ENCODE measurements around the gene ANKLE2. TPM values are rescaled to one million over a fixed set of nuclear protein-coding genes. Genes with fewer than 3 reads are reported as not detected.

ANKLE2 gene
- total and polyA plus RNA-seq, 4 experiments from 2014 or later = 21.0 to 101 (median 70.0) TPM

DNA sequence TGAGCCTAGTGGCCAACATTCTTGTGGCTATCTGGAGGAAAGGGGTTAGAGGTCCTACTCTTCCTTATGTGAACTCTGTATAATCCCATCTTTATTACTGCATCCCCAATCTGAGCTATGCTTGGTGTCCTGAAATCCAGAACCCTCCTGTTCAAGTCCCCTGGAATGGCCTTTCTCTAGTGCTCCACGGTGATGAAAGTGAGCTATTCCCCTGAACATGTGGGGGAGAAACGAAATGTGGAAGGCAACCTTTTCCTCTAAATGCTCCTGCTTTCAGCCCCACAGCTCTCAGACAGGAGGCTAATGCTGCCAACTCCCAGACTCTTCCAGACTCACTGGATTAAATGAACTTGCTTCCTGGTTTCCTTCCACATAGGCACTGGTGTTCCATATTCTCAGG lies 53.5 kb downstream of the ANKLE2 start:
- Mint-ChIP-seq H3K4me1 (peaks cover 5 to 30% (median 15%) of the 10 kb centered on the region in 4 donors), H3K27me3 (no peaks in the 10 kb centered on the region), H3K36me3 (peaks cover 17 to 23% of the 10 kb centered on the region in 2 donors), H3K4me3 (peak overlapping the region in 2 of 8 donors; percentile 22 to 25), H3K9me3 (peaks cover 0 to 21% (median 14%) of the 10 kb centered on the region in 8 donors), H3K27ac (peak overlapping the region; percentile 3 to 87 (median 47))
- ChIA-PET CTCF (ENCODE audit: partially characterized antibody) (interaction anchor here (0.7 kb wide), 1 partner anchor 422 kb away, joined by 3 read pairs; the partner anchor contains the start of gene ZNF891), POLR2A (ENCODE audit: partially characterized antibody) (interaction anchor here (0.8 kb wide), 1 partner anchor 23 kb away, joined by 3 read pairs; no protein-coding TSS in a partner anchor)
- no peak overlapping the region for H3K4me3 ChIP-seq (ENCODE audit: low read length in 2 of 2)
- H3K27me3 ChIP-seq (ENCODE audit: insufficient read depth, low read length) = no peaks in the 10 kb centered on the region
- no peak for DNase-seq
- H3K36me3 ChIP-seq (ENCODE audit: insufficient read depth, low read length) = no peaks in the 10 kb centered on the region
- intact Hi-C loops (cut with micrococcal nuclease) = no loop called here
- H3K9me3 ChIP-seq (ENCODE audit: control insufficient read depth in 1 of 2, low read length in 2 of 2) = peaks cover 0 to 11% of the 10 kb centered on the region in 2 donors
- H3K4me1 ChIP-seq (ENCODE audit: insufficient read depth, low read length) = peaks cover 28% of the 10 kb centered on the region
- H3K27ac ChIP-seq (ENCODE audit: low read depth, low read length) = no peak overlapping the region

DNA sequence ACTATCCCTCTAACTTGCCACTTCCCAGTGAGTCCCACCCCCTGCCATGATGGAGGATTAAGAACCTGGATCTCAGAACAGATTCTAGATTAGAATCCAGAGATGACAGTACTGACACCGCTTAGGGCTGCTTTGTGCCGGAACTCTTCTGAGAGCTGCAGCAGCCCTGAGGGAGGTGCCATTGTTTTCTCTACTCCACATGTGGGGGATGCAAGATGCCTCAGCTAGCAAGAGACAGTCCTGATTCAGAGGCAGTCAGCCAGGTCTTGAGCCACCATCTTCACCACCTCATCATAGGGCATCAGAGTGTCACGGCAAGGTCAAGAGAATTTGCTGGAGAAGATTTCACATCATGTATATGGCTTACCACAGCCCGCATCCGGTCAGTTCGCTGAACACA lies 54.4 kb downstream of the ANKLE2 start:
- ChIA-PET CTCF (ENCODE audit: partially characterized antibody) (interaction anchor here (0.7 kb wide), 1 partner anchor 423 kb away, joined by 3 read pairs; the partner anchor contains the start of gene ZNF891), POLR2A (ENCODE audit: partially characterized antibody) (no interaction called here)
- Mint-ChIP-seq H3K9me3 (peaks cover 0 to 21% (median 14%) of the 10 kb centered on the region in 8 donors), H3K27me3 (no peaks in the 10 kb centered on the region), H3K27ac (peak overlapping the region in 6 of 7 donors; percentile 17 to 91 (median 57)), H3K4me3 (peak overlapping the region in 6 of 8 donors; percentile 7 to 62 (median 19)), H3K4me1 (peaks cover 5 to 21% (median 12%) of the 10 kb centered on the region in 4 donors), H3K36me3 (peaks cover 17 to 21% of the 10 kb centered on the region in 2 donors)
- intact Hi-C loops (cut with micrococcal nuclease) = no loop called here
- Histone ChIP-seq H3K36me3 (ENCODE audit: insufficient read depth, low read length) (no peaks in the 10 kb centered on the region), H3K27ac (ENCODE audit: low read depth, low read length) (no peak overlapping the region), H3K9me3 (ENCODE audit: control insufficient read depth in 1 of 2, low read length in 2 of 2) (peaks cover 0 to 11% of the 10 kb centered on the region in 2 donors), H3K4me1 (ENCODE audit: insufficient read depth, low read length) (peaks cover 19% of the 10 kb centered on the region), H3K27me3 (ENCODE audit: insufficient read depth, low read length) (no peaks in the 10 kb centered on the region), H3K4me3 (ENCODE audit: low read length in 2 of 2) (no peak overlapping the region)
- DNase-seq = no peak

DNA sequence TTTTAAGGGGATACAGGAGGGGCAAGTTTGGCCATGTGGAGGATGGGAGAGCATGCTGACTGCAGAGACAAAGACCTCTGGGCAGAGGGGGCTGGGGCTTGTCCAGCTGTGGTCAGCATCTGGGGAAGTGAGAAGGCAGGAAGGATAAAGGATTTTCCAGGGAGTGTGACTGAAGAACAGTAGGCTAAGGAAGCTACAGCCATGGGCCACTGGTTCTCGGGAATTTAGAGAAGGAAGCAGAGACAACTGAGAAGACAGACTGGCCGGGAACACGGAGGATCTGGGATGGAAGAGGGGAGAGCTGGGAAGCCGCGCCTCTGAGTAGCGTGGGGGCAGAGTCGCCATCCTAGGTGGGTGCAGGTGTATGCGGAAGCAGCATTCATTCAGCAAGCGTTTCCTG lies 58.0 kb downstream of the ANKLE2 start:
- no peaks in the 10 kb centered on the region for H3K27me3 ChIP-seq (ENCODE audit: insufficient read depth, low read length)
- intact Hi-C loops (cut with micrococcal nuclease) = no loop called here
- ChIA-PET POLR2A (ENCODE audit: partially characterized antibody) (no interaction called here), CTCF (ENCODE audit: partially characterized antibody) (no interaction called here)
- H3K4me1 ChIP-seq (ENCODE audit: insufficient read depth, low read length) = no peaks in the 10 kb centered on the region
- H3K36me3 ChIP-seq (ENCODE audit: insufficient read depth, low read length) = no peaks in the 10 kb centered on the region
- Mint-ChIP-seq H3K9me3 (peaks cover 0 to 21% (median 14%) of the 10 kb centered on the region in 8 donors), H3K4me3 (no peak overlapping the region), H3K27ac (peak overlapping the region in 3 of 7 donors; percentile 4 to 70 (median 66)), H3K4me1 (peaks cover 0 to 6% (median 1%) of the 10 kb centered on the region in 4 donors), H3K36me3 (peaks cover 19 to 22% of the 10 kb centered on the region in 2 donors), H3K27me3 (no peaks in the 10 kb centered on the region)
- no peak overlapping the region for H3K27ac ChIP-seq (ENCODE audit: low read depth, low read length)
- no peak for DNase-seq
- no peak overlapping the region for H3K4me3 ChIP-seq (ENCODE audit: low read length in 2 of 2)
- H3K9me3 ChIP-seq (ENCODE audit: control insufficient read depth in 1 of 2, low read length in 2 of 2) = peaks cover 0 to 11% of the 10 kb centered on the region in 2 donors

DNA sequence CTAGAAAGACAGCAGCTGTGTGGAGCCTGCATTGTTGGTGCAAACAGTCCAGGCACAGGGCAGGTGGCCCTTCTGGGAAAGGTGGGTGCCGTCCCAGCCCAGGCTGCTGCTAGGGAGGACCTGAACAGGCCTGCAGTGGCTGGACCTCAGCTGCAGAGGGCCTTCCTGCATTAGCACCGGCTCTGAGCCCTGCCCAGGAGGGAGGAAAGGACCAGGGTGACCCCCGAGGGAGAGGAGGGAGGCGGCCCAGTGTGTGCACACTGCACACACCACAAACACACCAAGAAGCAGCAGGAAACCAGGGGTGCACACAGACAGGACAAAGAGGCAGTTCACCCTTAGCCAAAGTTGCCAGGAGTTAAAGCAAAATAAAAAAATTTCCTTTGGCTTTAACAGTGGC lies 59.0 kb downstream of the ANKLE2 start:
- ChIA-PET POLR2A (ENCODE audit: partially characterized antibody) (interaction anchor here (1.7 kb wide), 1 partner anchor 9 kb away, joined by 6 read pairs; no protein-coding TSS in a partner anchor), CTCF (ENCODE audit: partially characterized antibody) (interaction anchor here (0.9 kb wide), 1 partner anchor 66 kb away, joined by 3 read pairs; no protein-coding TSS in a partner anchor)
- Mint-ChIP-seq H3K36me3 (peaks cover 21 to 22% of the 10 kb centered on the region in 2 donors), H3K4me1 (peaks cover 0 to 6% (median 1%) of the 10 kb centered on the region in 4 donors), H3K9me3 (peaks cover 0 to 12% (median 7%) of the 10 kb centered on the region in 8 donors), H3K27ac (no peak overlapping the region), H3K27me3 (no peaks in the 10 kb centered on the region), H3K4me3 (no peak overlapping the region)
- Histone ChIP-seq H3K4me3 (ENCODE audit: low read length in 2 of 2) (no peak overlapping the region), H3K27me3 (ENCODE audit: insufficient read depth, low read length) (no peaks in the 10 kb centered on the region), H3K27ac (ENCODE audit: low read depth, low read length) (no peak overlapping the region), H3K9me3 (ENCODE audit: control insufficient read depth in 1 of 2, low read length in 2 of 2) (peaks cover 0 to 6% of the 10 kb centered on the region in 2 donors), H3K4me1 (ENCODE audit: insufficient read depth, low read length) (no peaks in the 10 kb centered on the region), H3K36me3 (ENCODE audit: insufficient read depth, low read length) (no peaks in the 10 kb centered on the region)
- DNase-seq = no peak
- intact Hi-C loops (cut with micrococcal nuclease) = no loop called here

DNA sequence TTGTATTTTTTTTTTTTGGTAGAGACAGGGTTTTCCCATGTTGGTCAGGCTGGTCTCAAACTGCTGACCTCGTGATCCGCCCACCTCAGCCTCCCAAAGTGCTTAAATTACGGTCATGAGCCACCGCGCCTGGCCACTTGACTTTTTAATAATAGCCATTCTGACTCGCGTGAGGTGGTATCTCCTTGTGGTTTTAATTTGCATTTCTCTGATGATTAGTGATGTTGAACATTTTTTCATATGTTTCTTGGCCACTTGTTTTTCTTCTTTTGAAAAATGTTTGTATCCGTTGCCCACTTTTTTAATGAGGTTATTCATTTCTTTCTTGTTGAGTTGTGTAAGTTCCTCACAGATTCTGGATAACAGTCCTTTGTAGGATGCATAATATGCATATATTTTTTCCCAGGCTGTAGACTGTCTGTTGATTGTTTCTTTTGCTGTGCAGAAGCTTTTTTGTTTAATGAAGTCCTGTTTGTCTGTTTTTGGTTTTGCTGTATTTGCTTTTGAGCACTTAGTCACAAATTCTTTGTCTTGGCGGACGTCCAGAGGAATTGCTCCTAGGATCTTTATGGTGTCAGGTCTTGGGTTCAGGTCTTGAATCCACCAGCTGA lies 61.3 kb downstream of the ANKLE2 start:
- peaks cover 16 to 20% of the 10 kb centered on the region in 2 donors for H3K36me3 Mint-ChIP-seq

DNA sequence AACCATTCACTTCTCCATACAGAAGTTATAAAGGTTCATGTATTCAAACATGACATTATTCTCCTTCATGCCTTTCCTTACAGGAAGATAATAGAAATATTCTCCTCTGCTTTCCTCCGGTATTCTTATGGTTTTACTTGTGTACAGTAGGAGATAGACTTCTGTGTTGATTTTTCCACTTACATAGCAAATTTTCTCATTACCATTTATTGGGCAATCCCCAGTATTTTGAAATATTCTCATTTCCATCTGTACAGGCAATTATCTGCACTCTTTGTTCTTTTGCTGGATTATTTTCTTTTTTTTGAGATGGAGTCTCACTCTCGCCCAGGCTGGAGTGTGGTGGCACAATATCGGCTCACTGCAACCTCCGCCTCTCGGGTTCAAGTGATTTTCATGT lies 63.3 kb downstream of the ANKLE2 start:
- no peak overlapping the region for H3K27ac ChIP-seq (ENCODE audit: low read depth, low read length)
- CTCF ChIA-PET (ENCODE audit: partially characterized antibody) = interaction anchor here (0.6 kb wide), 1 partner anchor 57 kb away, joined by 3 read pairs; no protein-coding TSS in a partner anchor
- H3K4me3 ChIP-seq (ENCODE audit: low read length in 2 of 2) = no peak overlapping the region
- Mint-ChIP-seq H3K9me3 (no peaks in the 10 kb centered on the region), H3K4me3 (no peak overlapping the region), H3K27ac (no peak overlapping the region), H3K27me3 (no peaks in the 10 kb centered on the region), H3K4me1 (peaks cover 0 to 2% (median under 1%) of the 10 kb centered on the region in 4 donors), H3K36me3 (peaks cover 10 to 14% of the 10 kb centered on the region in 2 donors)
- H3K4me1 ChIP-seq (ENCODE audit: insufficient read depth, low read length) = no peaks in the 10 kb centered on the region
- intact Hi-C loops (cut with micrococcal nuclease) = no loop called here
- POLR2A ChIA-PET (ENCODE audit: partially characterized antibody) = no interaction called here
- no peaks in the 10 kb centered on the region for H3K36me3 ChIP-seq (ENCODE audit: insufficient read depth, low read length)
- no peaks in the 10 kb centered on the region for H3K27me3 ChIP-seq (ENCODE audit: insufficient read depth, low read length)
- no peak for DNase-seq
- no peaks in the 10 kb centered on the region for H3K9me3 ChIP-seq (ENCODE audit: control insufficient read depth in 1 of 2, low read length in 2 of 2)

More for the DNA sequence above, 61.3 kb downstream of the ANKLE2 start:
- peaks cover 0 to 6% (median under 1%) of the 10 kb centered on the region in 4 donors for H3K4me1 Mint-ChIP-seq
- peaks cover 0 to 1% (median 0%) of the 10 kb centered on the region in 8 donors for H3K9me3 Mint-ChIP-seq
- ChIA-PET CTCF (ENCODE audit: partially characterized antibody) (no interaction called here), POLR2A (ENCODE audit: partially characterized antibody) (no interaction called here)
- Histone ChIP-seq H3K27me3 (ENCODE audit: insufficient read depth, low read length) (no peaks in the 10 kb centered on the region), H3K27ac (ENCODE audit: low read depth, low read length) (no peak overlapping the region), H3K36me3 (ENCODE audit: insufficient read depth, low read length) (no peaks in the 10 kb centered on the region), H3K4me3 (ENCODE audit: low read length in 2 of 2) (no peak overlapping the region), H3K4me1 (ENCODE audit: insufficient read depth, low read length) (no peaks in the 10 kb centered on the region), H3K9me3 (ENCODE audit: control insufficient read depth in 1 of 2, low read length in 2 of 2) (no peaks in the 10 kb centered on the region)
- no peaks in the 10 kb centered on the region for H3K27me3 Mint-ChIP-seq
- no peak overlapping the region for H3K27ac Mint-ChIP-seq
- intact Hi-C loops (cut with micrococcal nuclease) = no loop called here
- H3K4me3 Mint-ChIP-seq = no peak overlapping the region
- no peak for DNase-seq

DNA sequence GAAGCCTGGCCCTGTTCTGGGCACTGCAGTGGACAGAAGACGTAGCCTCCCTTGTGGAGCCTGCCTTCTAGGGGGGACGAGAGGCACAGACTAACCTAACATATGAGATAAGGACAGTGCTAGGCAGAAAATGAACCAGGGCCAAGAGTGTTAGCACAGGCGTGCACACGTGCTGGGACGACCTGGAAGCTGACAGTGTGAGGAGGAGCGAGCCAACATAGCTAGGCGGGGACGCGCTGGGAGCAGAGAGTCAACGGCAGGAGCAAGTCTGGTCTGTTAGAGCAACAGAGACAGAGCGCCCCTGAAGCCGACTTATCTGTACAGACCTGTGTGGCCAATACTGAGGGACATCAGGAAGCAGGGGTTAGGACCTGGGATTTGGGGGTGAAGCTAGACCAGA lies 66.2 kb downstream of the ANKLE2 start:
- CTCF ChIA-PET (ENCODE audit: partially characterized antibody) = no interaction called here
- H3K4me1 ChIP-seq (ENCODE audit: insufficient read depth, low read length) = no peaks in the 10 kb centered on the region
- H3K4me3 ChIP-seq (ENCODE audit: low read length in 2 of 2) = no peak overlapping the region
- intact Hi-C loops (cut with micrococcal nuclease) = no loop called here
- Mint-ChIP-seq H3K27ac (no peak overlapping the region), H3K4me3 (no peak overlapping the region), H3K4me1 (peaks cover 0 to 2% (median 0%) of the 10 kb centered on the region in 4 donors), H3K36me3 (peaks cover 8 to 11% of the 10 kb centered on the region in 2 donors), H3K9me3 (no peaks in the 10 kb centered on the region), H3K27me3 (no peaks in the 10 kb centered on the region)
- no peaks in the 10 kb centered on the region for H3K27me3 ChIP-seq (ENCODE audit: insufficient read depth, low read length)
- no peak overlapping the region for H3K27ac ChIP-seq (ENCODE audit: low read depth, low read length)
- no peak for DNase-seq
- H3K9me3 ChIP-seq (ENCODE audit: control insufficient read depth in 1 of 2, low read length in 2 of 2) = no peaks in the 10 kb centered on the region
- POLR2A ChIA-PET (ENCODE audit: partially characterized antibody) = no interaction called here
- no peaks in the 10 kb centered on the region for H3K36me3 ChIP-seq (ENCODE audit: insufficient read depth, low read length)
